ENCODE results near the gene HP1BP3.

DNA sequence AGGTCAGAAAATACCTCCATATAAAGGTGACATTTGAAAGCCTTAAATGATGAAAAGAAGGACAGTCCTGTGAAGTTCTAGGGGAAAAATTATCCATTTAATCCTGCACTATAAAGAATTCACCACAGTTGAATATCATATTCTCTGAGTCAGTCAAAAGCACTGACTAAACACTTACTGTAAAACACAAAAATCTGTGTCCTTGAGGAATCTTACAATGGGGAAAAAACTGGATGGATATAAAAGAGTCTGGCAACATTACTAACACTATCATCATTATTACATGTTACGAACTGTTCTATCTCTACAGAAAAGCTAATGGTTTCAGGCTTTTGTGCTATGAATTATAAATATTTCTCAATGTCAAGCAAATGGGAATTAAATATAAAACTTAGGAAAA is 42.4 kb upstream of the HP1BP3 start:
- TF ChIP-seq, protein P1, sequence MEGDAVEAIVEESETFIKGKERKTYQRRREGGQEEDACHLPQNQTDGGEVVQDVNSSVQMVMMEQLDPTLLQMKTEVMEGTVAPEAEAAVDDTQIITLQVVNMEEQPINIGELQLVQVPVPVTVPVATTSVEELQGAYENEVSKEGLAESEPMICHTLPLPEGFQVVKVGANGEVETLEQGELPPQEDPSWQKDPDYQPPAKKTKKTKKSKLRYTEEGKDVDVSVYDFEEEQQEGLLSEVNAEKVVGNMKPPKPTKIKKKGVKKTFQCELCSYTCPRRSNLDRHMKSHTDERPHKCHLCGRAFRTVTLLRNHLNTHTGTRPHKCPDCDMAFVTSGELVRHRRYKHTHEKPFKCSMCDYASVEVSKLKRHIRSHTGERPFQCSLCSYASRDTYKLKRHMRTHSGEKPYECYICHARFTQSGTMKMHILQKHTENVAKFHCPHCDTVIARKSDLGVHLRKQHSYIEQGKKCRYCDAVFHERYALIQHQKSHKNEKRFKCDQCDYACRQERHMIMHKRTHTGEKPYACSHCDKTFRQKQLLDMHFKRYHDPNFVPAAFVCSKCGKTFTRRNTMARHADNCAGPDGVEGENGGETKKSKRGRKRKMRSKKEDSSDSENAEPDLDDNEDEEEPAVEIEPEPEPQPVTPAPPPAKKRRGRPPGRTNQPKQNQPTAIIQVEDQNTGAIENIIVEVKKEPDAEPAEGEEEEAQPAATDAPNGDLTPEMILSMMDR (IDR thresholded peaks at IDR 0.05 in 4 of 5, conservative IDR thresholded peaks at IDR 0.05 in 1 of 5), result no peak
- TF ChIP-seq POLR2A (IDR thresholded peaks at IDR 0.05), result no peak

Data from gastrocnemius medialis (tissue), 4 donors.